WTC11 (cell line): ENCODE results near the gene NCKAP5. TPM values are rescaled to one million over a fixed set of nuclear protein-coding genes. Genes with fewer than 3 reads are reported as not detected.

Source experiments
- ATAC-seq: fragments of 200-7000 bp; cut with Tn5 transposase; 2 replicates; pipeline ENCODE4 v1.10.0; 2021; ENCODE audit warnings: mild to moderate bottlenecking, moderate library complexity
- CTCF ChIA-PET: fragments of 300-600 bp; sonication (Branson Sonifier 250); formaldehyde crosslinking; loops from one replicate; lab custom pipeline; 2021; ENCODE audit warnings: antibody characterized with exemption; lab: Charles Lee
- POLR2A ChIA-PET: fragments of 350-600 bp; sonication (Branson Sonifier 250); formaldehyde crosslinking; loops from one replicate; lab custom pipeline; 2021; ENCODE audit warnings: antibody characterized with exemption; lab: Charles Lee
- DNase-seq: peaks from one replicate; pipeline ENCODE4 v3.0.0; 2021; ENCODE audit warnings: low spot score
- H3K27ac Mint-ChIP-seq: 2 replicates; pipeline ENCODE4 v1.8.0; 2021; ENCODE audit warnings: mixed read lengths
- H3K27me3 Mint-ChIP-seq: 2 replicates; pipeline ENCODE4 v1.8.0; 2021; ENCODE audit warnings: low read depth, mild to moderate bottlenecking, moderate library complexity, mixed read lengths
- H3K36me3 Mint-ChIP-seq: 2 replicates; pipeline ENCODE4 v1.8.0; 2021; ENCODE audit warnings: mixed read lengths
- H3K4me1 Mint-ChIP-seq: 2 replicates; pipeline ENCODE4 v1.8.0; 2022; ENCODE audit warnings: mixed read lengths
- H3K4me3 Mint-ChIP-seq: 2 replicates; pipeline ENCODE4 v1.8.0; 2021; ENCODE audit warnings: mild to moderate bottlenecking, moderate library complexity, mixed read lengths
- H3K9me3 Mint-ChIP-seq: 2 replicates; pipeline ENCODE4 v1.8.0; 2021; ENCODE audit warnings: mixed read lengths
- E2F1 ChIP-seq: sonication (generic); formaldehyde crosslinking; IDR thresholded peaks from 2 replicates; pipeline ENCODE4 v1.8.0; 2022; ENCODE audit warnings: mild to moderate bottlenecking, missing genetic modification reagents
- FOXJ3 ChIP-seq: sonication (generic); formaldehyde crosslinking; IDR thresholded peaks from 2 replicates; pipeline ENCODE4 v1.9.0; 2021; ENCODE audit warnings: missing genetic modification reagents, mild to moderate bottlenecking, borderline replicate concordance
- GTF2I ChIP-seq: fragments of 250-450 bp; sonication (Bioruptor Pico); conservative IDR thresholded peaks from 2 replicates; pipeline ENCODE4 v1.4.0; 2021; ENCODE audit warnings: mild to moderate bottlenecking
- KAT7 ChIP-seq: sonication (generic); formaldehyde crosslinking; IDR thresholded peaks from 2 replicates; pipeline ENCODE4 v1.8.1; 2023; ENCODE audit warnings: missing genetic modification reagents, mild to moderate bottlenecking, borderline replicate concordance
- RORB ChIP-seq: fragments of 250-450 bp; sonication (Bioruptor Pico); IDR thresholded peaks from 2 replicates; pipeline ENCODE4 v1.9.0; 2021; ENCODE audit warnings: mild to moderate bottlenecking
- SMAD3 ChIP-seq: sonication (generic); formaldehyde crosslinking; IDR thresholded peaks from 2 replicates; pipeline ENCODE4 v1.8.0; 2022; ENCODE audit warnings: missing genetic modification reagents, mild to moderate bottlenecking, borderline replicate concordance
- TCF7 ChIP-seq: sonication (generic); formaldehyde crosslinking; IDR thresholded peaks from 2 replicates; pipeline ENCODE4 v1.8.0; 2022; ENCODE audit warnings: mild to moderate bottlenecking, low read depth, missing genetic modification reagents, moderate library complexity
- TEAD1 ChIP-seq: sonication (generic); formaldehyde crosslinking; IDR thresholded peaks from 2 replicates; pipeline ENCODE4 v1.8.0; 2022; ENCODE audit warnings: mild to moderate bottlenecking, missing genetic modification reagents
- USF1 ChIP-seq: sonication (generic); formaldehyde crosslinking; IDR thresholded peaks from 2 replicates; pipeline ENCODE4 v1.8.0; 2022; ENCODE audit warnings: mild to moderate bottlenecking, missing genetic modification reagents
- ZNF423 ChIP-seq: fragments of 250-450 bp; sonication (Bioruptor Pico); IDR thresholded peaks from 2 replicates; pipeline ENCODE4 v2.1.2; 2022; ENCODE audit warnings: mild to moderate bottlenecking, moderate library complexity
- ZNF532 ChIP-seq: fragments of 250-450 bp; sonication (Bioruptor Pico); IDR thresholded peaks from 2 replicates; pipeline ENCODE4 v1.9.0; 2021; ENCODE audit warnings: mild to moderate bottlenecking, borderline replicate concordance
- total RNA-seq: library from RNA; stranded (reverse); gene quantifications from 3 replicates; pipeline ENCODE4 v1.2.3, GENCODE V29; 2021
- TF ChIP-seq, protein P1 (sequence below): sonication (generic); formaldehyde crosslinking; IDR thresholded peaks from 2 replicates; pipeline ENCODE4 v1.8.0; 2023; ENCODE audit warnings: missing genetic modification reagents, mild to moderate bottlenecking, borderline replicate concordance
- TF ChIP-seq, protein P2 (sequence below): fragments of 250-450 bp; sonication (Bioruptor Pico); IDR thresholded peaks from 2 replicates; pipeline ENCODE4 v1.9.0; 2021; ENCODE audit warnings: moderate library complexity, mild to moderate bottlenecking, inconsistent platforms, borderline replicate concordance
- TF ChIP-seq, protein P3 (sequence below): sonication (generic); formaldehyde crosslinking; IDR thresholded peaks from 2 replicates; pipeline ENCODE4 v1.8.0; 2022; ENCODE audit warnings: mild to moderate bottlenecking, missing genetic modification reagents
- TF ChIP-seq, protein P4 (sequence below): fragments of 250-450 bp; sonication (Bioruptor Pico); IDR thresholded peaks from 2 replicates; pipeline ENCODE4 v1.9.0; 2021; ENCODE audit warnings: mild to moderate bottlenecking

NCKAP5 gene
- total RNA-seq, 1 experiment from 2014 or later = 0.55 TPM

DNA sequence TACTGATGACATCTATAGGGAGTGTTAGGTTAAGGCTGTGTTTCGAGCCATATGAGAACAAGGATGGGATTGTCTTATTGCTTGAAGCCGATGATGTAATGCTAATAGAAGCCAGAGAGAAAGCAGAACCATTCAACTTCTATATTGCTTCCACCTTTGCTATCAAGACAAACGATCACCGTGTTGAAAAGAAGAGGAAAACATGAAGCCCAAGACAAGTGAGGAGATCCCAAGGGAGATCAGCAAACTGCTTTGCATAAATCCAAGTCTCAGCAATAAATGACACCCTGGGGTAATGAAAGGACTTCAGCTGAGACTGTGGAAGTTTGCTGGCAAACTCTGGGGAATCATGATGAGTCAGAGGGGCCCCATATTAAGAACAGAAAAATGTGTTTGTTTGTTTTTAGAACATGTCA is 206.2 kb downstream of the NCKAP5 start (continued):
- TF ChIP-seq, protein P1, sequence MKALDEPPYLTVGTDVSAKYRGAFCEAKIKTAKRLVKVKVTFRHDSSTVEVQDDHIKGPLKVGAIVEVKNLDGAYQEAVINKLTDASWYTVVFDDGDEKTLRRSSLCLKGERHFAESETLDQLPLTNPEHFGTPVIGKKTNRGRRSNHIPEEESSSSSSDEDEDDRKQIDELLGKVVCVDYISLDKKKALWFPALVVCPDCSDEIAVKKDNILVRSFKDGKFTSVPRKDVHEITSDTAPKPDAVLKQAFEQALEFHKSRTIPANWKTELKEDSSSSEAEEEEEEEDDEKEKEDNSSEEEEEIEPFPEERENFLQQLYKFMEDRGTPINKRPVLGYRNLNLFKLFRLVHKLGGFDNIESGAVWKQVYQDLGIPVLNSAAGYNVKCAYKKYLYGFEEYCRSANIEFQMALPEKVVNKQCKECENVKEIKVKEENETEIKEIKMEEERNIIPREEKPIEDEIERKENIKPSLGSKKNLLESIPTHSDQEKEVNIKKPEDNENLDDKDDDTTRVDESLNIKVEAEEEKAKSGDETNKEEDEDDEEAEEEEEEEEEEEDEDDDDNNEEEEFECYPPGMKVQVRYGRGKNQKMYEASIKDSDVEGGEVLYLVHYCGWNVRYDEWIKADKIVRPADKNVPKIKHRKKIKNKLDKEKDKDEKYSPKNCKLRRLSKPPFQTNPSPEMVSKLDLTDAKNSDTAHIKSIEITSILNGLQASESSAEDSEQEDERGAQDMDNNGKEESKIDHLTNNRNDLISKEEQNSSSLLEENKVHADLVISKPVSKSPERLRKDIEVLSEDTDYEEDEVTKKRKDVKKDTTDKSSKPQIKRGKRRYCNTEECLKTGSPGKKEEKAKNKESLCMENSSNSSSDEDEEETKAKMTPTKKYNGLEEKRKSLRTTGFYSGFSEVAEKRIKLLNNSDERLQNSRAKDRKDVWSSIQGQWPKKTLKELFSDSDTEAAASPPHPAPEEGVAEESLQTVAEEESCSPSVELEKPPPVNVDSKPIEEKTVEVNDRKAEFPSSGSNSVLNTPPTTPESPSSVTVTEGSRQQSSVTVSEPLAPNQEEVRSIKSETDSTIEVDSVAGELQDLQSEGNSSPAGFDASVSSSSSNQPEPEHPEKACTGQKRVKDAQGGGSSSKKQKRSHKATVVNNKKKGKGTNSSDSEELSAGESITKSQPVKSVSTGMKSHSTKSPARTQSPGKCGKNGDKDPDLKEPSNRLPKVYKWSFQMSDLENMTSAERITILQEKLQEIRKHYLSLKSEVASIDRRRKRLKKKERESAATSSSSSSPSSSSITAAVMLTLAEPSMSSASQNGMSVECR (CRISPR knock-in tag) = no peak
- no peak for TF ChIP-seq USF1 (CRISPR knock-in tag)
- TF ChIP-seq GTF2I (CRISPR knock-in tag) = no peak
- TF ChIP-seq ZNF423 (CRISPR knock-in tag) = no peak
- TF ChIP-seq SMAD3 (CRISPR knock-in tag) = no peak
- TF ChIP-seq, protein P2, sequence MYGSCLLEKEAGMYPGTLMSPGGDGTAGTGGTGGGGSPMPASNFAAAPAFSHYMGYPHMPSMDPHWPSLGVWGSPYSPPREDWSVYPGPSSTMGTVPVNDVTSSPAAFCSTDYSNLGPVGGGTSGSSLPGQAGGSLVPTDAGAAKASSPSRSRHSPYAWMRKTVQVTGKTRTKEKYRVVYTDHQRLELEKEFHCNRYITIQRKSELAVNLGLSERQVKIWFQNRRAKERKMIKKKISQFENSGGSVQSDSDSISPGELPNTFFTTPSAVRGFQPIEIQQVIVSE (CRISPR knock-in tag) = no peak

DNA sequence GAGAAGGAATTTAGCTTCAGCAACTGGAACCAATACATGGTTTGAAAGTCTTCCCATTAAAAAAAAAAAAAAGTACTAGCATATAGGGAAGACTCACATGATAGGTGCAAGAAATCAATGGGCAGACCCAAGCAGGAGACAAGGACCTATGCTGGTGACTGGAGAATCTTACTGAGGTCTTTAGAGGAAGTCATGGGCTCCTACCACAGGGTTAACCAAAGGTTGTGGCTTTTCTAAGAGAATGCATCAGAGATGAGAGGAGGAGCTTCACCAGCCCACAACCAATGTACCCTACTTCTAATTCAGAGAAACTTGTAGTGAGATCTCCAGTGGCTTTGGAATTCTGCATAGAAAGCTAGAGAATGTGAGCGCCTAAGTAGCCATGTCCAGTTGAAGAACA is 207.4 kb downstream of the NCKAP5 start:
- no peaks in the 10 kb centered on the region for H3K9me3 Mint-ChIP-seq
- DNase-seq = no peak
- H3K27me3 Mint-ChIP-seq = no peaks in the 10 kb centered on the region
- ChIA-PET POLR2A (no interaction called here), CTCF (no interaction called here)
- H3K27ac Mint-ChIP-seq = no peak overlapping the region
- H3K4me1 Mint-ChIP-seq = peaks cover 16% of the 10 kb centered on the region
- H3K4me3 Mint-ChIP-seq = no peak overlapping the region
- ATAC-seq = no peak
- TF ChIP-seq, protein P3, sequence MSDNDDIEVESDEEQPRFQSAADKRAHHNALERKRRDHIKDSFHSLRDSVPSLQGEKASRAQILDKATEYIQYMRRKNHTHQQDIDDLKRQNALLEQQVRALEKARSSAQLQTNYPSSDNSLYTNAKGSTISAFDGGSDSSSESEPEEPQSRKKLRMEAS = no peak
- H3K36me3 Mint-ChIP-seq = no peaks in the 10 kb centered on the region

GRCh38 chr2:133360190-133360589 is 208.1 kb downstream of the NCKAP5 start:
- H3K36me3 Mint-ChIP-seq = no peaks in the 10 kb centered on the region
- ATAC-seq = no peak
- H3K27ac Mint-ChIP-seq = no peak overlapping the region
- no peaks in the 10 kb centered on the region for H3K27me3 Mint-ChIP-seq
- no peak overlapping the region for H3K4me3 Mint-ChIP-seq
- no peak for TF ChIP-seq TCF7 (CRISPR knock-in tag)
- TF ChIP-seq FOXJ3 (CRISPR knock-in tag) = no peak
- TF ChIP-seq RORB (CRISPR knock-in tag) = no peak
- TF ChIP-seq, protein P4, sequence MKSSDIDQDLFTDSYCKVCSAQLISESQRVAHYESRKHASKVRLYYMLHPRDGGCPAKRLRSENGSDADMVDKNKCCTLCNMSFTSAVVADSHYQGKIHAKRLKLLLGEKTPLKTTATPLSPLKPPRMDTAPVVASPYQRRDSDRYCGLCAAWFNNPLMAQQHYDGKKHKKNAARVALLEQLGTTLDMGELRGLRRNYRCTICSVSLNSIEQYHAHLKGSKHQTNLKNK = no peak
- no peak for TF ChIP-seq TEAD1 (CRISPR knock-in tag)
- TF ChIP-seq ZNF532 (CRISPR knock-in tag) = no peak
- TF ChIP-seq KAT7 (CRISPR knock-in tag) = no peak
- TF ChIP-seq E2F1 (CRISPR knock-in tag) = no peak
- TF ChIP-seq, all 79 proteins: peak for 0
- POLR2A ChIA-PET = no interaction called here
- no peak for DNase-seq
- CTCF ChIA-PET = no interaction called here
- H3K9me3 Mint-ChIP-seq = no peaks in the 10 kb centered on the region
- H3K4me1 Mint-ChIP-seq = peaks cover 16% of the 10 kb centered on the region
